Osteoblast (primary cell): ENCODE results near the gene CELF5. TPM values are rescaled to one million over a fixed set of nuclear protein-coding genes. Genes with fewer than 3 reads are reported as not detected.
A peak's percentile ranks its signal among the peaks of the same experiment; 100 is the strongest.

Source experiments
- DNase-seq: peaks from one replicate; pipeline ENCODE4 v3.0.0; 2011; ENCODE audit warnings: low spot score, mixed read lengths; ENCODE audit not compliant: insufficient read length; ENCODE audit errors: missing footprints
- H2AFZ ChIP-seq: 2 replicates; pipeline ENCODE4 v1.6.0; 2011; ENCODE audit warnings: mild to moderate bottlenecking, low read length
- H3K27ac ChIP-seq: 2 replicates; pipeline ENCODE4 v1.5.1; 2011; ENCODE audit warnings: mild to moderate bottlenecking, low read depth, low read length, moderate library complexity
- H3K27me3 ChIP-seq: 2 replicates; pipeline ENCODE4 v1.6.0; 2012; ENCODE audit warnings: mild to moderate bottlenecking, control low read depth, inconsistent platforms, low read length, moderate library complexity; ENCODE audit not compliant: insufficient read depth
- H3K36me3 ChIP-seq: 2 replicates; pipeline ENCODE4 v1.5.1; 2011; ENCODE audit warnings: mild to moderate bottlenecking, low read length, control low read depth, moderate library complexity; ENCODE audit not compliant: insufficient read depth
- H3K4me1 ChIP-seq: 2 replicates; pipeline ENCODE4 v1.5.1; 2011; ENCODE audit warnings: mild to moderate bottlenecking, low read length, control low read depth, moderate library complexity; ENCODE audit not compliant: insufficient read depth
- H3K4me2 ChIP-seq: 2 replicates; pipeline ENCODE4 v1.6.0; 2011; ENCODE audit warnings: mild to moderate bottlenecking, low read length; ENCODE audit not compliant: insufficient read depth
- H3K4me3 ChIP-seq: fragments of 200-600 bp; sonication (generic); 3 replicates; pipeline ENCODE4 v1.5.1; 2012; ENCODE audit warnings: mild to moderate bottlenecking, low read length, inconsistent platforms; ENCODE audit not compliant: insufficient read depth
- H3K79me2 ChIP-seq: 2 replicates; pipeline ENCODE4 v1.6.0; 2012; ENCODE audit warnings: mild to moderate bottlenecking, low read length, control low read depth, inconsistent platforms; ENCODE audit not compliant: insufficient read depth
- H3K9me3 ChIP-seq: 2 replicates; pipeline ENCODE4 v1.5.1; 2011; ENCODE audit warnings: low read depth, low read length, control low read depth
- H4K20me1 ChIP-seq: 2 replicates; pipeline ENCODE4 v1.6.0; 2012; ENCODE audit warnings: mild to moderate bottlenecking, low read length, control low read depth; ENCODE audit not compliant: insufficient read depth
- CTCF ChIP-seq: IDR thresholded peaks from 2 replicates; pipeline ENCODE4 v1.5.1; 2011; ENCODE audit warnings: mild to moderate bottlenecking, low read depth, low read length, moderate library complexity; ENCODE audit errors: extremely low read depth
- total RNA-seq: library from RNA; depleted of rRNA; stranded (reverse); fragments of >200 nt; gene quantifications from 2 replicates; pipeline ENCODE4 v1.2.3, GENCODE V29; 2012

CELF5 gene
- total RNA-seq, 1 donor = not detected

- Histone ChIP-seq H2AFZ (no peak overlapping the region), H4K20me1 (no peaks in the 10 kb centered on the region), H3K27me3 (peaks cover 38% of the 10 kb centered on the region), H3K79me2 (no peaks in the 10 kb centered on the region), H3K27ac (no peak overlapping the region), H3K36me3 (no peaks in the 10 kb centered on the region), H3K4me2 (no peak overlapping the region), H3K4me1 (no peaks in the 10 kb centered on the region), H3K4me3 (no peak overlapping the region), H3K9me3 (peaks cover 4% of the 10 kb centered on the region)
- no peak for TF ChIP-seq CTCF
- DNase-seq = peak; percentile 81
Measured at GRCh38 chr19:3274245-3274941, 49.9 kb downstream of the CELF5 start.

DNA sequence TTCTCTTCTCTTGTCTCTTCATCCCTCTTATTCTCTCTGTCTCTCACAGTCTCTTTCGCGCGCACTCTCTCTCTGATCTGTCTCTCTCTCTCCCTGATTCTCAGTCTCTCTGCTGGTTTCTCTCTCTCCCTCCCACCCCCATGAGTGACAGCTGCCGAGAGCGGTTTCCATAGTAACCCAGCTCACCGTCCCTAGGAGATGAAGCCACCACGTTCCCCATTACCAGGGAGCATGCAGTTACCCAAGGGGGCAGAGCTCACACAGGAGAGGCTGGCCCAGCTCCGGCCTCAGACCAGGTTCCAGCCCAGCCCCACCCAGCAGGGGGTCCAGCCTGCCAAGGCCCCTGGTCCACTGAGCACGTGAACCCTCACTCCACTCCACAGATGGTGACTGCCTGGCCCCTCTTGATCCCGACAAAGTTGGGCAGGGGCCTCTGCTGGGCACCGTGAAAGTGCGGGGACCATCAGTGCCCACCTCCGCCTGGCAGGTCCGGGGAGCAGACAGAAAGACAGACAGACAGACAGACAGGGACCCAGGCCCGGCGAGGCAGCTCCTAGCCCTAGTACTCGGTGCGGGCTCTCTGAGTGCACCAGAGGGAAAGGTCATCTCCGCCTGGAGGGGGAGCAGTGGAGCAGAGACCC lies 50.6 kb downstream of the CELF5 start:
- H3K4me2 ChIP-seq = peak overlapping the region; percentile 63
- H3K36me3 ChIP-seq = no peaks in the 10 kb centered on the region
- no peak overlapping the region for H3K27ac ChIP-seq
- no peak overlapping the region for H3K4me3 ChIP-seq
- H2AFZ ChIP-seq = peak overlapping the region; percentile 51
- no peaks in the 10 kb centered on the region for H3K4me1 ChIP-seq
- peak; percentile 41 for TF ChIP-seq CTCF
- DNase-seq = peak; percentile 93
- no peaks in the 10 kb centered on the region for H3K79me2 ChIP-seq
- peaks cover 31% of the 10 kb centered on the region for H3K27me3 ChIP-seq
- H3K9me3 ChIP-seq = peaks cover 4% of the 10 kb centered on the region
- no peaks in the 10 kb centered on the region for H4K20me1 ChIP-seq

- Histone ChIP-seq H3K27ac (no peak overlapping the region), H3K4me2 (peak overlapping the region; percentile 63), H3K4me1 (no peaks in the 10 kb centered on the region), H2AFZ (peak overlapping the region; percentile 51), H3K9me3 (peaks cover 4% of the 10 kb centered on the region), H3K4me3 (peak overlapping the region; percentile 49), H3K36me3 (no peaks in the 10 kb centered on the region), H4K20me1 (no peaks in the 10 kb centered on the region), H3K27me3 (peaks cover 30% of the 10 kb centered on the region), H3K79me2 (no peaks in the 10 kb centered on the region)
- DNase-seq = peak; percentile 98
- no peak for TF ChIP-seq CTCF
Measured at GRCh38 chr19:3275583-3276340, 51.3 kb downstream of the CELF5 start.

- Histone ChIP-seq H3K27ac (no peak overlapping the region), H3K9me3 (peaks cover 4% of the 10 kb centered on the region), H3K4me2 (no peak overlapping the region), H3K79me2 (no peaks in the 10 kb centered on the region), H3K4me3 (no peak overlapping the region), H2AFZ (no peak overlapping the region), H3K36me3 (no peaks in the 10 kb centered on the region), H3K4me1 (no peaks in the 10 kb centered on the region), H4K20me1 (no peaks in the 10 kb centered on the region), H3K27me3 (peaks cover 30% of the 10 kb centered on the region)
- DNase-seq = peak; percentile 83
- TF ChIP-seq CTCF = no peak
Measured at GRCh38 chr19:3276341-3276799, 51.9 kb downstream of the CELF5 start.
